ENCODE data around the gene UPF1. TPM values are rescaled to one million over a fixed set of nuclear protein-coding genes. Genes with fewer than 3 reads are reported as not detected.

UPF1 gene
- total and polyA plus RNA-seq, 2 of the 13 experiments (the other 11 are each of a cell fraction or from before 2014, with no cell fraction given): 16.9 to 41.8 TPM

GRCh38 chr19:18796239-18796638 is 35.5 kb upstream of the UPF1 start:
- no peak for DNase-seq (ENCODE audit: low spot score)
- Histone ChIP-seq H4K20me1 (ENCODE audit: insufficient read depth, low read length) (no peaks in the 10 kb centered on the region), H2AFZ (ENCODE audit: low read length) (no peak overlapping the region), H3K9ac (ENCODE audit: insufficient read depth, low read depth, low read length) (no peak overlapping the region), H3K4me1 (ENCODE audit: insufficient read depth, low read length) (peaks cover 45% of the 10 kb centered on the region), H3K79me2 (ENCODE audit: insufficient read depth, low read length) (no peaks in the 10 kb centered on the region), H3K27me3 (ENCODE audit: control insufficient read depth in 1 of 2, insufficient read depth in 2 of 2, low read length in 2 of 2) (peaks cover 5 to 44% of the 10 kb centered on the region in 2 experiments; a peak in 4 of 5 replicates), H3K36me3 (replicated peaks in 1 of 2; ENCODE audit: control insufficient read depth in 1 of 2, insufficient read depth in 2 of 2, low read length in 2 of 2) (no peaks in the 10 kb centered on the region), H3K4me2 (ENCODE audit: low read depth, low read length) (no peak overlapping the region), H3K4me3 (replicated peaks in 1 of 3; ENCODE audit: insufficient read depth in 1 of 3, low read depth in 2 of 3, low read length in 3 of 3) (no peak overlapping the region), H3K27ac (ENCODE audit: extremely low read length, insufficient read depth, low read length) (no peak overlapping the region), H3K9me3 (ENCODE audit: low read length) (no peaks in the 10 kb centered on the region)
- 75% methylated on average over 2 of the region's 2 CpGs for WGBS (ENCODE audit: low lambda C conversion rate)
- intact Hi-C loops (cut with micrococcal nuclease; ENCODE audit: unreplicated experiment): loop anchor here (5.0 kb wide), 1 partner anchor 36 kb away; the partner anchor contains the start of gene UPF1
- ChIA-PET POLR2A (interaction anchor here (0.8 kb wide), 1 partner anchor 10 kb away, joined by 3 read pairs; no protein-coding TSS in a partner anchor), CTCF (ENCODE audit: low intra/inter-chr PET ratio, low total read pairs) (no interaction called here)
- no peak for ATAC-seq
- BruUV-seq (replicated peaks): no TSS peak
- no peak for FAIRE-seq
- TF ChIP-seq ZNF776 (CRISPR knock-in tag; IDR thresholded peaks at IDR 0.05) (no peak), ETV6 (CRISPR knock-in tag; conservative IDR thresholded peaks at IDR 0.05) (no peak), ZNF124 (CRISPR knock-in tag; IDR thresholded peaks at IDR 0.05) (no peak), ZSCAN31 (CRISPR knock-in tag; IDR thresholded peaks at IDR 0.05; ENCODE audit: low read depth) (no peak), SKI (IDR thresholded peaks at IDR 0.05; ENCODE audit: partially characterized antibody) (no peak), PLRG1 (conservative IDR thresholded peaks at IDR 0.05) (no peak), NR2C2 (CRISPR knock-in tag; IDR thresholded peaks at IDR 0.05; ENCODE audit: borderline replicate concordance) (no peak), EP300 (IDR thresholded peaks at IDR 0.05; ENCODE audit: low read depth in 2 of 2, low read length in 2 of 2) (no peak), EP300 (CRISPR knock-in tag; IDR thresholded peaks at IDR 0.05; ENCODE audit: borderline replicate concordance) (no peak), MLXIP (CRISPR knock-in tag; IDR thresholded peaks at IDR 0.05; ENCODE audit: borderline replicate concordance) (no peak), ZFY (CRISPR knock-in tag; IDR thresholded peaks at IDR 0.05) (no peak), NCOR1 (IDR thresholded peaks at IDR 0.05; ENCODE audit: borderline replicate concordance, low read length) (no peak), SOX6 (IDR thresholded peaks at IDR 0.05) (no peak), SOX6 (CRISPR knock-in tag; IDR thresholded peaks at IDR 0.05) (no peak), ZNF263 (CRISPR knock-in tag; IDR thresholded peaks at IDR 0.05) (no peak), AHDC1 (CRISPR knock-in tag; IDR thresholded peaks at IDR 0.05; ENCODE audit: borderline replicate concordance) (no peak), ZNF607 (CRISPR knock-in tag; IDR thresholded peaks at IDR 0.05; ENCODE audit: borderline replicate concordance) (no peak)
- in situ Hi-C loops (cut with HindIII; ENCODE audit: extremely low pct_ligation_motif_present, low pct_unique_long_range_greater_than_20kb): no loop called here

All from HepG2 (cell line).